NCI-H1105 (cell line): ENCODE results near the gene ABAT.
"Not testable (repeated sequence)": the region's sequence is repeated elsewhere in the genome, so short reads cannot be mapped to it uniquely, and the experiment has no call there.

Source experiments
- DNase-seq: peaks from one replicate; lab custom pipeline; 2025; lab: John Stamatoyannopoulos, UW

The ABAT gene

DNA sequence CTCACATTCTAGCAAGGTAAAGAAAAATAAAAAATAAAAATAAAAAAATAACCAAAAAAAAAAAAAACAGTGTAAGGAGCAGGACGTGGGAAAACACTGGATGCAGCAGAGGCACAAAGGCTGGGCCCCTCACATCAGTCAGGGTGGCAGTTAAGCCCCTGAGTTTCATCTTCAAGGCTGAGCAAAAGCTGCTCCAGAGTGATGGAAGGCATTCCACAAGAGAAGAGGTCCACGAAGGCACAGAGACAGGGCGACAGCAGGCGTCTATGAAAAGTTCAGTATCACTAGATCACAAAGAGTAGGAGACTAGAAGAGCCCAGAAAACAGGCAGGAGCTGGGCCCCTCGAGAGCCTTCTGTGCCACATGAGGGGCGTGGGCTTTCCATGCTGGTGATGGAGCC lies 111.0 kb downstream of the ABAT start:
- DNase-seq: no peak

DNA sequence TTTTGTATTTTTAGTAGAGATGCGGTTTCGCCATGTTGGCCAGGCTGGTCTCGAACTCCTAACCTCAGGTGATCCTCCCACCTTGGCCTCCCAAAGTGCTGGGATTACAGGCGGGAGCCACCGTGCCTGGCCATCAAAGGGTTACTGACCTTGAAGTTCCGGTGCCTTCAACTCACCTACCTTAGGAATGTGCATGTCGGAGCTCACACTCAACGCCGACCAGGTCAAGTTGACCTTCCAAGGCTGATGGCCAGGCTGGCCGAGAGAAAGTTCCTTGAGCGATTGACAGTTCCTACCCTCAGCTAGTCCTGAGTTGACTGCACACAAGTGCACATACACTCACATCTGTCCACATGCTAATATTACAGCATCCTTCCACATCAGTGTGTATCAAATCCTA lies 111.9 kb downstream of the ABAT start:
- DNase-seq: not testable (repeated sequence)

DNA sequence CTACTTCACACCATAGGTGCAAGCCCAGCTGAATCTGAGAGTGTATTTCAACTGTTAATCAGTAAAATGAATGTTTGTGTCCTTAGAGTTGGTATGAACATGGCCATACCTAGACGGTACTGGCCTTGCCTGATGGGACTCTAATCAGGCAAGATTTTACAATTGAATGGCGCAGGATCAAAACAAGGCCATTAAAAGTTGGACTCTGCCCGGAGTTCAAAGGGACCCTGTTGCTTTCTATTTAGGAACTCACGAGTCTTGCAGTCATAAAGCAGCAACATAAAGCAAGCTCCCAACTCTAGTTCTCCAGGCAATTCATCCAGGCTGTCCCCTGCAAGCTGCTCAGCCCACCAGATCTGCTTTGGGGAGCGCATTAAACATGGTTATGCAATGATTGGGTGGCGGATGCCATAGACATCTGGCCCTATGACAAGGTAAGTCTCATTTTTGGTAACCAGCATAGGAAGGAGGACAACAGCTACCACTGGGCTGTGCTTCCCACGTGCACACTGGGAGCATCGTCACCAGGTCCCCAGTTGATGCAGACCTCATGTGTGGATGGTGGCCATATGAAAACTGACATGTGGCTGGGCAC lies 114.3 kb downstream of the ABAT start:
- DNase-seq: no peak

DNA sequence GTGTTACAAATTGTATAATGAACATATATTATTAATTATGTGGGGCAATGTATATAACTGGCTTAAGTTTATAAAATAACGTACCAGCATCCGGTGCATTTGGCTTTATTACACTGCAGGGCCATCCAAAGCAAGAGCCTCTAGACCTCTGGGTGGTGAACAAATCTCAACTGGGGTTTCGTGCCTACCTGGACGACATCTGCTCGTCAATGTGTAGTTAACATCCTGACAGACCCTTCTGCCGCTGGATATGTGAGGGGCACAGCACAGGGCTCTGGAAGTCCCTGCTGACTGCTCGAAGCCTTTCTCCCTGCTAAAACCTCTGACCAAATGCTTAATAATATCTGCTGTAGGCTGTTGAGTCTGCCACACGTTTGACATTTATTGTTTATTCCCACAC lies 120.7 kb downstream of the ABAT start:
- DNase-seq: no peak

DNA sequence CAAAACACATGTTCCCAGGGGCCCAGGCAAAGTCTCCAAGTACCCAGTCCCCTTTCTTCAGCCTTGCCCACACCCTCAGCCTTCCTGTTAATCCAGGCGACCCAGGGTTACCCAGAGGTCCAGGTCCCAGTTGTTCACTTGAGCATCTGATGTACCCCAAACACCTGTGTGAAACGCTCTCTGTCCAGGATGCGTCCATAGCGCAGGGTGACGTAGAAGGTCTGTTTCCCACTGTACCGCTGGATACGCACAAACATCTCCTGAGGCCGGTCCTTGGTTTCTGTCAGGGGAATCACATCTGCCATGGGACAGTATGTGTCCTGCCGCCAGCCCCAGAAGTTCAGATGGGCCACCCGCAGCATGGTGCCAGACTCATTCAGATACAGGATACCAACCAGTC lies 121.4 kb downstream of the ABAT start:
- no peak for DNase-seq

DNA sequence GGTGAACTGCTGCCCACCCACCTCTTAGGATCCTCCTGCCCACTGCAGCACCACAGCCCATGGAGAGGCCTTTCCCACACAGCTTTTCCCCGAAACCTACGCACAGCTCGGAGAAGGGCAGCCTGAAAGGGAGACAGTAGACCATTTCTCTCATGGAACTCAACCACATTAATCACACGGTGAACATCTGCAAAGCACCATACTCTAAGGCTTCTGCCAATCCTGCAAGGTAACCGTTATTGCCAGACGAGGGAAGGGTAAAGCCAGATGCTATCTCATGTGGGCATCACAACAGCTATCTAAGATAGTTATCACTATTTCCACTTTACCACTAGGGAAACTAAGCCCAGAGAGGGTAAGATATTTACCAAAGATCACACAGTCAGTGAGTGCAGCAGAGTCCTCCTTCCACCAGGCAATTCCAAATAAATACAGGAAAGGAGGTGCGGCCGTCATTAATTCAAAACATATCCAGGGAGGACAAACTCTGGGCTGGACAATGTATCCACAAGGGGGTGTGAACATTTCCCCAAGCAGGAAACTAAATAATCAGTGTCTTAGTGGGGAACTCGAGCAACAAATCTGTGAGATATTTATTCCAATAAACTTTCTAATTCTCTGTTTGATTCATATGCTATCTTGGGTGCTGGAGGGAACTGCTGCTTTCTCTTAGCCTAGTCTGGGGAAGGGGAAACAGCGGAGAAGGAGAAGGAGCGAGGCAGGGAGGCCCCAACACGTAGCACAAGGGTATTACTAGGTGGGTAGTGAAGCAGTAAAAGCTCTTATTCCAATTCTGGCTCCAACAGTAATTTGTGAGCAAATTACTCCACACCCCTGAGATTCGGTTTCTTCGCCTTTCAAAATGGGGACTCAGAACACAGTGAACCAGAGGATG lies 122.3 kb downstream of the ABAT start:
- DNase-seq: no peak

DNA sequence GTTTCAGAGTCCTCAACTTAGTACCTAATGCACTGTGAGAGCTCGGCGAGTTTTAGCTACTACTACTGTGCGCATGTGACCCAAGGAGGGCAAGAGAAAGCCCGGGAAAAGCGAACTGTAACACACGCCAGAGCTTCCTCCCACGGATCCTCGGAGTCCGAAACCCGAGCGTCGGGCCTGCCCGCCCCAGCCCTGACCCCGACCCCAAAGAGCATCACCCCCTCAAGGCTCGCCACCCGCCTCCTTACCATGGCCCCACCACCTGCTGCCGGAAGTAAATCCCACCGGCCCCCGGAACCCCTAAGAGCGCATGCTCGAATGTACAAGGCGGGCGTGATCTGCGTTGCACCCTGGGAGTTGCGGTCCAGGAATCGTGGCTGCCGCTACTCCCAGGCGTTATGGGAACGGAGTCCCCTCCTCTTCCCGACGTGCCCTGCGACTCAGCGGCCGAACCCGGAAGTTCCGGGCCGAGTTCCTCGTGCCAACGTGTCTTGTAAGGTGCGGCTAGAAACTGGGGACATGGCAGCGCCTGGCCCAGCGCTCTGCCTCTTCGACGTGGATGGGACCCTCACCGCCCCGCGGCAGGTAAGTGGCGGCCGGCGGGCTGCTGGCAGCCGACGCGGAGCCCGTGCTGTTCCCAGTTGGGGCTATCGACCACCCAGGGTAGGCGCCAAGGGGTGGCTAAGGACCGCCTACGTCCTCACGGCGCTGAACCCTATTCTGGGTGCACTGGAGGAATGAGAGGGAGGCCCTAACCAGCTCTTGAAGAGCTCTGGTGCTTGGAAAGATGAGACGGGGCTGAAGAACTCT lies 123.2 kb downstream of the ABAT start, which contains the start of the genes PMM2 and TMEM186:
Gene PMM2, plus strand, starts transcription at position 476 of the 810 bp plus-strand sequence. Its CDS starts 44 bp downstream, at position 520.
Gene TMEM186, minus strand, starts transcription at position 276 of the 810 bp plus-strand sequence. Its CDS starts 25 bp downstream, at position 251.
- peak; percentile 92 for DNase-seq

DNA sequence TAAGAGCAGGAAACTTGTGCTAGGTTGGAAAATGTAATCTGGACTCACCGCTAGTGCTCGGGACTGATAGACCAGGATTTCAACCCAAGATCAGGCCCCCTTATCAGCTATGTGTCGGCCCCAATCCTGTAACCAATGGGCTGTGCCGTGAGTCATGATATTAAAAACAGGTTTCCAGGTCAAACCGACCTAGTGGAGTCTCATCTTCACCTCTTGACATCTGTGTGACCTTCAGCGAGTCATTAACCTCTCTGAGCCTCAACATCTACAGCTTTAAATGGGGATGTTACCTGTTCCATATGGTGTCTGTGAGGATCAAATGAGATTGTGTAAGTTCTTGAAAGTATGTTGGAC lies 123.7 kb downstream of the ABAT start:
- no peak for DNase-seq

DNA sequence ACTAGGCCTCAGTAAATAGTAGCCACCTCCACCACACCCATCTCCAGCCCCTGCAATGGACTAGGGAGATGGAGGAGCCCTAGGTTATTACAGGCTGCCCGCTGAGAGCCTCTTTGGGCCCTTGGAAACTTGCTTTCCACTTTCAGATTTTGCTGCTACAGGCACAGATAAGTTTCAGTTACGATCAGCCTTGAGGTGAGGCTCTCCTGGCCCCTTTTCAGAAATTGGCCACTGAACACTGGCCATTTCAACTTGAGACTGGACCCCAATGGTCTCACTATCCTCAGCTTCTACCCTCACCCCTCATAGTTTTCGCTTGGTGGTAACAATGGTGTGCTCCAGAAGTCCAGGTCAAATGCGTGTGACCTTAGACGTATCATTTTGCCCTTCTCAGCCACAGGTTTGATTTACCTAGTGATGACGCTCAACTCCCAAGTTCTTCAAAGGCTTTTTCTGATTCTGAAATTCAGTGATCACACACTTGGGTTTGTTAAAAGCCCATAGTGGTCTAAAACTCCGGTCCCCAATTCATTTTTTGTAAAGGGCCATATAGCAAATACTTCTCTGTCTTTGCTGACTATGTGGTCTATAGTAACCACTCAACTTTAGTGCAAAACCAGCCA lies 124.2 kb downstream of the ABAT start:
- DNase-seq: no peak

DNA sequence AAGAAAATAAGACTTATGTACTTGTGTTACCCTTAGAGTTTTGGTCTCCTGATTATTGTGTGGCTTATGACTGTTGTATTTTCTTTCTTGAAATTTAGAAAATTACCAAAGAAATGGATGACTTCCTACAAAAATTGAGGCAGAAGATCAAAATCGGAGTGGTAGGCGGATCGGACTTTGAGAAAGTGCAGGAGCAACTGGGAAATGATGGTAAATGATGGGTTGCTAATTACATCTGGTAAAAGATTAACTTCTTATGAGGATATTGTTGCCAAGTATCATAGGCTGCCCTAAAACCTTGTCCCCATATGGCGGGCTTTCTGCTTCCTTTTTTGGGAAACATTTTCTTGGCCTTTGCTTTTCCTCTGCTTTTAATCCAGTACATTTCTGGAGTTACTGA lies 127.3 kb downstream of the ABAT start:
- DNase-seq: no peak

DNA sequence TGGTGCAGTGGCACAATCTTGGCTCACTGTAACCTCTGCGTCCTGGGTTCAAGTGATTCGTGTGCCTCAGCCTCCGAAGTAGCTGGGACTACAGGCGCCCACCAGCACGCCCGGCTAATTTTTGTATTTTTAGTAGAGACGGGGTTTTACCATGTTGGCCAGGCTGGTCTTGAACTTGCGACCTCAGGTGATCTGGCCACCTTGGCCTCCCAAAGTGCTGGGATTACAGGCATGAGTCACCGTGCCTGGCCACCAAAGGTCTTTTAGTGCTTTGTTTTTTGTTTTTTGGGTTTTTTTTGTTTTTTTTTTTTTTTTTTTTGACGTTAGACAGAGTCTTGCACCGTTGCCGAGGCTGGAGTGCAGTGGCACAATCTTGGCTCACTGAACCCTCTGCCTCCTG lies 129.3 kb downstream of the ABAT start:
- not testable (repeated sequence) for DNase-seq

DNA sequence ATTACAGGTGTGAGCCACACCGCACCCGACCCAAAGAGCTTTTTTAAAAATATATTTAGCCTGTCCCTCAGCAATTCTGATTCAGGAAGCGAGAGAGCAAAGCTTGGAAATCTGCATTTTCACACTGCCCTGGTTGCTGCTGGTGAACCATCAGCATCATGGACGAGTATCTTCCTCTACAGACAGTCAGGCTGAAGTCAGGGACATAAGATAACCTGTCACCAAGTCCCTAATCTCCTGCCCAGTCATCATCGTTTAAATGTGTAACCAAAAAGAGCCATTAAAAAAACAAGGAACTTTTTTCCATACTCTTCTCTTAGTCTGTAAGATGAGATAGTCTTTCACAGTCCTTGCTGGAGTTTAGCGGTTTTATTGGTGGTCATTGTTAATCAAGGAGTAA lies 129.9 kb downstream of the ABAT start:
- no peak for DNase-seq

DNA sequence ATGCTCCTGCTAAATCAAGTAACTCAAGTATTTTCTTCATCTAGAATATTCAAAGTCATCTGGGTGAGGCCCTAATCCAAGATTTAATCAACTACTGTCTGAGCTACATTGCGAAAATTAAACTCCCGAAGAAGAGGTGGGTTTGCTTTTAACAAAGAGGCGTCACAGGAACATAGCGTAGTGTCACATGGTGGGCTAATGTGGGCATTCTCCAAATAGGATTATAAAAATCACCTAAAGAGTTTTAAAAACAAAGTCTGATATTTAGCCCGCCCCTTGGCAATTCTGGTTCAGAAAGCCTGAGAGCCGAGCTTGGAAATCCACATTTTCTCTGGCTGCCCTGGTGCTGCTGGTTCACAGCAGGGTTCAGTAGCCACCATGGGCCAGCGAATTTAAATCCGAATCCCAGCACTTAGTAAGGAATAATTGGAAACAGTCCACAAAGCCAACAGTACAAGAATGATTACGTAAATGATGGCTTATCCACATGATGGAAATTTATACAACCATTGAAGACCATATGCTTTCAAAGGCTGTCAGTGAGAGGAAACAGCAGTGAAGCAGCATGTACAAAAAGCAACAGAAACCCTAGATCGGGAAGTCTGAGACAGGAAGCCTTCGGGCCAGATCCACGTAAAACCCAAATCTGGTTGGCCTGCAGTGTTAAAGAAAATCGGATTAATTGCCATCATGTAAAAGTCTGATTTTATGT lies 132.0 kb downstream of the ABAT start:
- no peak for DNase-seq

DNA sequence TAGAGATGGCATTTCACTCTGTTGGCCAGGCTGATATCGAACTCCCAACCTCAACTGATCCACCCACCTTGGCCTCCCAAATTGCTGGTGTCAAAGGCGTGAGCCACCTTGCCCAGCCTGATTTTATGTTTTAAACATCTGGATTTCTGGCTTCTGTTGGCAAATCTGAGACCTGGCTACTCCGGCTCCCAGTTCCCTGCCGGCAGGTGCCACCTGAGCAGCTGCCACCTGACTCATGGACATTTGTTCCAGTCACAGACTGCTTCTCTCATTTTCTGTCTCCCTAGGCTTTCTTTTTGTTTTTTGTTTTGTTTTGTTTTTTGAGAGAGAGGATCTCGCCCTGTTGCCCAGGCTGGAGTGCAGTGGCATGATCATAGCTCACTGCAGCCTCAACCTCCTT lies 132.8 kb downstream of the ABAT start:
- no peak for DNase-seq

DNA sequence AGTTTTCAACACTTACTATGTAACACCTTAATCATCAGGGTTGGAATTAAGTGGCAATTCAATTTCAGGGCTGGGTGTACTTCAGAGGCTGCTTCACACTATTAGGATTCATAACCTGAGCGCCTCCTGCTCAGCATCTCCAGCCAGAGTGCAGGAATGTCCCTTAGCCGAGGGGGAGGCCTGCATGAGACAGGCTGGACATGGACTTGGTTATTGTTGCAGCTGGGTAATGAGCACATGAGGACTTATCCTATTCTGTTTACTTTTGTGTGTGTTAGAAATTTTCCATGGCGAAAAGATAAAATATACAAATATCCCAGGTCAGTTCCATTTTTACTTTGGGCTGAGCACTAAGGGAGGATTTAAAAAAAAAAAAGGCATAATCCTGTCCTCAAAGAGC lies 133.6 kb downstream of the ABAT start:
- no peak for DNase-seq

DNA sequence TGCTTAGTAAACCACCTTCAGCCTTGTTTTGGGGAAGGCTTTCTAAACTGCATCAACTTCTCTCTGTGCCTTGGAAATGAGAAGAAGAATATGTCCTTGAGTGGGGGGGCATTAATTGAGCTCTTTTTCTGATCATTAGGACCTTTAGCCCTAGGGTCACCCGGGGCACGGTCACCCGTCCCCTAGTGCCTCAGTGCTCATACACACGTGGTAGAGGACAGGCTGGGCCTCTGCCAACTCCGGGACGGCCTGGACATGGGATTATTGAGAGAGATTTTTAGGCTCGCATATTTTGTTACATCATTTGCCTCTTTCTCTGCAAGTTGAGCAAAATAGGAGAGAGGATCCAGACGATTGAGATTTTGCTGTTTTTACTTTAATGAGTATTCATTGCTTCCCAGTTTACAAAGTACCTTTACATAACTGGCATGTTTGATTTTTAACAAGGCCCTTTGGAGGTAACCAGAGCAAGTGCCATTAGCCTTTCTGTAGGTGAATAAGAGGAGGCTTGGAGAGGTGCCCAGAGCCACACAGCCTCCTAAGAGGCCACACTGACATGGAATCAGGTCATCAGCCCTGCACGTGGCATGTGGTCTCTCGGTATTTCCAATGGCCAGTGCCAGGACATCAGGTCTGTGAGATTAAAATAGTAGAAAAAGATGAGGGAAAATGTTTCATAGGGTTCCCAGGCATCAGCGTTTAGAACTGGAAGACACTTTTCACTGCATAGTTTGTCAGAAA lies 134.4 kb downstream of the ABAT start:
- DNase-seq: no peak

DNA sequence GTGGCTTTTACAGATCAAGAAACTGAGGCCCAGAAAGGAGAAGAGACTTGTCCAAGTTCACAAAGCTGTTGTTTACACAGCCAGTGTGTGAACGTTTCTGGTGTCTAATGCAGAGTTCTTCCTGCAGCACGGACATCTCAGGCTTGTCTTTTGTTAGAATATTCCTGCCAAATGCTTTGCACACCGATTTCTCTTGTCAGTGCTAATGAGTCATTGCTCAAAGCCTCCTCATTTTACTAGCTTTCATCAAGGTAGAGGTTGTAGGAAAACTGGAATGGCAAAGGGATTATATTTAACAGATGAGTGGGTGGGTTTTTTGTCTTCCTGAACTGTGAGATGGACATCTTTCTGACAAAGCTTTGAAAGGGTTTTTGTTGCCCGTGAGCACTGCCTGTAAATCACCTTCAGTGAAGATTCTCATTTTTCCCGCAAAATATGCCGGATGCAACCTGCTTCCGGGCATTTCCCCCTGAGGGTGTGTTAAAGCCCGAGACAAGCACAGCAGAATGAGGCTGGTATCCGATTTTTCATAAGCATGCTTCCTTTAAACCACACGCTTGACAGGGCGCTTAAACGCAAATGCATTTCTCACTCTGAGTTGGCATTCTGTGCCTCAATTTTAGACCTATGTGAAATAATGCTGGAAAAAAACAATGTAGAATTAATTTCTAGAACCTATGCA lies 137.9 kb downstream of the ABAT start:
- DNase-seq: no peak

DNA sequence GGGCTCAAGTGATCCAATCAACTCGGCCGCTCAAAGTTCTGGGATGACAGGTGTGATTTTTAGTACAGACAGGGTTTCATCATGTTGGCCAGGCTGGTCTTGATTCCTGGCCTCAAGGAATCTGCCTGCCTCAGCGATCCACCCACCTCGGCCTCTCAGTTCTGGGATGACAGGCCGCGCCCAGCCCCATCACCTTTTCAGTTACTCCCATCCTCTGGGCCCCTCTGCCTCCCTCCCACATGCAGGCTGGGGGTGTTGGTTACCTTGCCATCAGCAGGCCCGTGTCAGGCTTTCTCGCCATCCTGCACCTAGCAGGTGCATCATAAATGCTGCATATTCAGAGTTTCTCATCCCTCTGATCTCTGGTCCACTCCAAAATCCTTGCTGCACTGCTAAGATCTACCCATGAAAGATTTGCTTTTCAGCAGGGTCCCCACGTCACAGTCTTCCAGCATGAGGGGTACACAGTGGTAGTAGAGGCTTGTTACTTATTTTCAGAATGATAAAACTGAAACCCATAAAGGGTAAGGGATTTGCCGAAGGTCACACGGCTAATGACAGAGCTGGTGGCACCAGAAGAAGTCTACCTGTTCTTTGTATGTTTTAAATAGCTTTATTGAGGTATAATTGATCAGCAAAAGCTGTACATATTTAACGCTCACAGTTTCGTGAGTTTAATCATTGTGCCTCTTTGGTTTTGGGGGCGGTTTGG lies 139.8 kb downstream of the ABAT start:
- DNase-seq: no peak

DNA sequence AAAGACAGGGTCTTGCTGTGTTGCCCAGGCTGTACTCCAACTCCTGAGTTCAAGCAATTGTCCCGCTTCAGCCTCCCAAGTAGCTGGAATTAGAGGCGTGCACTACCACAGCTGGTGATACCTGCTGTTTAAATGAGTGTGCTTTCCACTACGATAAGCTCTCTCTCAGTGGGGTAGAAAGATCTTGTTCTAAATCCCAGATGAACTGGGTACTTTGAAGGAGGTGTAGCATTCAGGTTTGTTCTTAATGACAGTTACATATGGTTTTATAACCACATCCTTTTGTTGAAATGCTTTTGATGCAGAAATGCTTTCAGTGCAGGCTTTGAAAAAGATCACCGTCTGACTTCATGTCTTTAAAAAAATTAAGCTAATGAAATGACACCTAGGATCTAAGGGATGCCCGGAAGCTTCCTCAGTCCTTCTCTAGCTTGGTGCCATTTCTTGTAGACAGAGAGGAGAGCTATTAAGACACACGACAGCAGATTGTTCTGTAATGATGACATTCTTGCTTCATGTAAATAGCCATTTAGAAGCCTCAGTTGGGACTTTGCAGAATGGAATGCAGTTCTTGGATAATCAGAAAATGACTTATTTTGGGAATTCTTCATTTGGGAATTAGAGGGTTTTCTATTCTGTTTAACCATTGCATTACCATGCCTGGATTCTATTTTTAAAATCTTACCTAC lies 142.7 kb downstream of the ABAT start:
- DNase-seq: no peak
